Natural killer cell (primary cell): Measurements from ENCODE around the gene RECK. TPM values are rescaled to one million over a fixed set of nuclear protein-coding genes. Genes with fewer than 3 reads are reported as not detected.
A peak's percentile ranks its signal among the peaks of the same experiment; 100 is the strongest.

Experiments
- ATAC-seq, 3 donors: fragments of 150-1000 bp in 2 of 3; fragments of 200-7000 bp in 1 of 3; cut with Tn5 transposase; 1 replicate in 1 of 3; 2 replicates in 2 of 3; pipeline ENCODE4 v1.10.0; 2021; ENCODE audit warnings: mild to moderate bottlenecking in 2 of 3, moderate library complexity in 2 of 3
- DNase-seq, 2 donors: peaks; one replicate each; pipeline versions ENCODE4 v3.0.0 to v3.0.0-alpha.2; 2013 to 2021; ENCODE audit warnings: mixed read lengths in 1 of 2
- H3K27ac ChIP-seq: one replicate; pipeline ENCODE4 v1.5.1; 2013; ENCODE audit warnings: mild to moderate bottlenecking, low read length
- H3K27me3 ChIP-seq: one replicate; pipeline ENCODE4 v1.6.1; 2013; ENCODE audit warnings: low read length; ENCODE audit not compliant: control insufficient read depth, insufficient read depth
- H3K36me3 ChIP-seq: one replicate; pipeline ENCODE4 v1.6.1; 2013; ENCODE audit warnings: low read length; ENCODE audit not compliant: control insufficient read depth, insufficient read depth
- H3K4me1 ChIP-seq: one replicate; pipeline ENCODE4 v1.6.1; 2013; ENCODE audit warnings: low read length; ENCODE audit not compliant: control insufficient read depth, insufficient read depth
- H3K4me3 ChIP-seq: one replicate; pipeline ENCODE4 v1.5.1; 2013; ENCODE audit warnings: low read length
- H3K9me3 ChIP-seq: one replicate; pipeline ENCODE4 v1.6.1; 2013; ENCODE audit warnings: low read length; ENCODE audit not compliant: control insufficient read depth, insufficient read depth
- H3K27ac Mint-ChIP-seq, 2 donors: one replicate each; pipeline ENCODE4 v1.8.0; 2022; ENCODE audit warnings: mild to moderate bottlenecking in 2 of 2, mixed read lengths in 2 of 2, moderate library complexity in 1 of 2
- H3K27me3 Mint-ChIP-seq, 2 donors: one replicate each; pipeline ENCODE4 v1.8.0; 2022; ENCODE audit warnings: low read depth in 2 of 2, mixed read lengths in 2 of 2
- H3K36me3 Mint-ChIP-seq: one replicate; pipeline ENCODE4 v1.8.0; 2022; ENCODE audit warnings: mixed read lengths
- H3K4me1 Mint-ChIP-seq, 2 donors: one replicate each; pipeline ENCODE4 v1.8.0; 2022; ENCODE audit warnings: mixed read lengths in 2 of 2
- H3K4me3 Mint-ChIP-seq: one replicate; pipeline ENCODE4 v1.8.0; 2022; ENCODE audit warnings: mild to moderate bottlenecking, moderate library complexity, mixed read lengths
- H3K9me3 Mint-ChIP-seq, 2 donors: one replicate each; pipeline ENCODE4 v1.8.0; 2022; ENCODE audit warnings: mixed read lengths in 2 of 2
- WGBS: methylation state at CpG from one replicate; pipeline ENCODE4 v1.1.7; 2013; ENCODE audit warnings: missing lambda C conversion rate; ENCODE audit not compliant: insufficient coverage; 5-methylcytosine and 5-hydroxymethylcytosine counted together
- intact Hi-C: fragments of 100-400 bp; cut with micrococcal nuclease; formaldehyde crosslinking; loops from one replicate; pipeline ENCODE4 v1.14.2; 2022
- total RNA-seq, 4 donors: library from RNA; stranded (reverse); fragments of 120-200 nt in 1 of 4; gene quantifications; one replicate each; pipeline versions ENCODE4 v1.2.3 to v1.2.4, GENCODE V29; 2013 to 2022
- TF ChIP-seq, protein P1 (sequence below): fragments of 200-600 bp; IDR thresholded peaks from one replicate; pipeline ENCODE4 v1.8.0; 2022; ENCODE audit warnings: antibody characterized with exemption

Gene RECK
- total RNA-seq, 3 donors from 2014 or later (not counting 1 experiment from before 2014, with no cell fraction given), result 7.4 to 10.3 (median 8.0) TPM

DNA sequence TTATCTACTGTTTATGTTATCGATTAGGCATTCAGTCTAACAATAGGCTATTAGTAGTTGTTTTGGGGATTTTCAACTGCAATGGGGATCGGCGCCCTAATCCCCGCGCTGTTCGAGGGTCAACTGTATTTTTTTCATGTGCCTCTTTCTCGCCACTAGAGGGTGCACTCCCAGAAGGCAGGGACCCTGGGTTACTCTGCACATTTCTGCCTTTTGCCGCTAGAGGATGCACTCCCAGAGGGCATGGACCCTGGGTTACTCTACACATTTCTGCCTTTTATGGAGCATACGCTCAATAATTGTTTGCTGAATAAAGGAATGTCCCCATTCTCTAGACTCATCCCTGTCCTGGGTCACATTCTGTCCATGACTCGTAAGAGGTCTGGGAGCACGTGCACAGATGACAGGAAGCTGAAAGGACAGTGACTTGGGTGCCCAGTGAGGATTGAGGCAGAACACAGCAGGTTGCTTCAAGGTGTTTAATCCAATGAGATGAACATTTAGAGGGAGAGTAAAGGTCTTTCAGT is 27.9 kb upstream of the RECK start:
- Histone ChIP-seq H3K9me3 (no peaks in the 10 kb centered on the region), H3K27me3 (peaks cover 4% of the 10 kb centered on the region), H3K27ac (no peak overlapping the region), H3K4me3 (no peak overlapping the region), H3K36me3 (no peaks in the 10 kb centered on the region), H3K4me1 (no peaks in the 10 kb centered on the region)
- Mint-ChIP-seq H3K27me3 (peaks cover 40 to 78% of the 10 kb centered on the region in 2 donors), H3K4me3 (no peak overlapping the region), H3K27ac (no peak overlapping the region), H3K4me1 (peaks cover 4 to 5% of the 10 kb centered on the region in 2 donors), H3K9me3 (no peaks in the 10 kb centered on the region), H3K36me3 (no peaks in the 10 kb centered on the region)
- intact Hi-C loops, result no loop called here
- WGBS, result 10% methylated on average over 11 of the region's 11 CpGs
- TF ChIP-seq, protein P1, sequence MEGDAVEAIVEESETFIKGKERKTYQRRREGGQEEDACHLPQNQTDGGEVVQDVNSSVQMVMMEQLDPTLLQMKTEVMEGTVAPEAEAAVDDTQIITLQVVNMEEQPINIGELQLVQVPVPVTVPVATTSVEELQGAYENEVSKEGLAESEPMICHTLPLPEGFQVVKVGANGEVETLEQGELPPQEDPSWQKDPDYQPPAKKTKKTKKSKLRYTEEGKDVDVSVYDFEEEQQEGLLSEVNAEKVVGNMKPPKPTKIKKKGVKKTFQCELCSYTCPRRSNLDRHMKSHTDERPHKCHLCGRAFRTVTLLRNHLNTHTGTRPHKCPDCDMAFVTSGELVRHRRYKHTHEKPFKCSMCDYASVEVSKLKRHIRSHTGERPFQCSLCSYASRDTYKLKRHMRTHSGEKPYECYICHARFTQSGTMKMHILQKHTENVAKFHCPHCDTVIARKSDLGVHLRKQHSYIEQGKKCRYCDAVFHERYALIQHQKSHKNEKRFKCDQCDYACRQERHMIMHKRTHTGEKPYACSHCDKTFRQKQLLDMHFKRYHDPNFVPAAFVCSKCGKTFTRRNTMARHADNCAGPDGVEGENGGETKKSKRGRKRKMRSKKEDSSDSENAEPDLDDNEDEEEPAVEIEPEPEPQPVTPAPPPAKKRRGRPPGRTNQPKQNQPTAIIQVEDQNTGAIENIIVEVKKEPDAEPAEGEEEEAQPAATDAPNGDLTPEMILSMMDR, result peak; percentile 82
- ATAC-seq (peak; percentile 85 to 92 (median 91)), DNase-seq (peak; percentile 38 to 86)

DNA sequence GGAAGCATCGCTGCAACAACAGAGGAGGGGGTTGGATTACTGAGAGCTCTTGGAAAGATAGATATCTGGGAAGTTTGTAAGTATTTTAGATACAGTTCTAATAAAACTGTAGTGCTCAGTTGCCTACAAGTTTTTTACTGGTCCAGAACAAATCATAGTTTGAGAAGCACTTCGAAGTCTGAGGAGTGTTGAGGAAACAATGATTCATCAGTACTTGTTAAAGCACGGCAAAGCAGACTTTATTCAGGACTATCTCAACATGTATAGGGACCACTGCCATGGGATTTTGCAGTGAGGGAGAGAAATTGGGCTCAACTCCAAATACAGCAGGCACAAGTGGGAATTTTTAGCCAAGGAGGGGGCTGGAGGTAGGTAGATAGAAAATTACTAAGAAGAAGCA is 25.3 kb upstream of the RECK start:
- Mint-ChIP-seq H3K4me3 (no peak overlapping the region), H3K4me1 (peaks cover 4 to 5% of the 10 kb centered on the region in 2 donors), H3K27me3 (peaks cover 35 to 77% of the 10 kb centered on the region in 2 donors), H3K36me3 (no peaks in the 10 kb centered on the region), H3K9me3 (no peaks in the 10 kb centered on the region), H3K27ac (no peak overlapping the region)
- WGBS, result 82% methylated on average over 2 of the region's 3 CpGs
- intact Hi-C loops, result no loop called here
- ATAC-seq (no peak), DNase-seq (no peak)
- no peaks in the 10 kb centered on the region for H3K4me1 ChIP-seq
- TF ChIP-seq, protein P1, result no peak
- H3K9me3 ChIP-seq, result no peaks in the 10 kb centered on the region
- no peaks in the 10 kb centered on the region for H3K36me3 ChIP-seq
- H3K27ac ChIP-seq, result no peak overlapping the region
- H3K27me3 ChIP-seq, result peaks cover 4% of the 10 kb centered on the region
- no peak overlapping the region for H3K4me3 ChIP-seq

DNA sequence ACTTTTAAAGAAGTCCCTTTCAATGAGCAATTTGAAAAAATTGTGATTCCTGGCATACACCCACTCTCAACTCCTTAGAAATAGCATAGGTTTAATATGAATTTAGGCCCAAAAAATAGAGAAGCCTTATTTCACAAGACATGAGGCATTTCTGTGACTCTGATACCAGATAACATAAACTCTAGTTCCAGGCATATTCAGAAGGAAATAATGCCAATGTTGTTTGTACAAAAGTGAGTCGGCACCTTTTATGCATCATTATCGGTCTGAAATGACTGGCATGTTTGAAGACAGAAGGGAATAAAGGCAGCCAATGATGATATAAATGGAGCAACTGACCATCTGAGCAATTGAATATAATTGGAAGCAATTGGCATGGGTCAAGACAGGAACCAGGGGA is 19.4 kb upstream of the RECK start:
- no peak overlapping the region for H3K27ac Mint-ChIP-seq
- WGBS, result 90% methylated on average over 2 of the region's 2 CpGs

More for the DNA sequence above, 19.4 kb upstream of the RECK start:
- H3K36me3 ChIP-seq, result no peaks in the 10 kb centered on the region
- DNase-seq, result no peak
- H3K4me1 Mint-ChIP-seq, result no peaks in the 10 kb centered on the region
- TF ChIP-seq, protein P1, result no peak
- H3K9me3 Mint-ChIP-seq, result no peaks in the 10 kb centered on the region
- H3K4me3 ChIP-seq, result no peak overlapping the region
- no peak for ATAC-seq
- no peak overlapping the region for H3K4me3 Mint-ChIP-seq
- H3K9me3 ChIP-seq, result no peaks in the 10 kb centered on the region
- H3K27me3 Mint-ChIP-seq, result peaks cover 13 to 42% of the 10 kb centered on the region in 2 donors
- H3K36me3 Mint-ChIP-seq, result no peaks in the 10 kb centered on the region
- H3K27me3 ChIP-seq, result no peaks in the 10 kb centered on the region
- intact Hi-C loops, result no loop called here
- H3K4me1 ChIP-seq, result no peaks in the 10 kb centered on the region
- no peak overlapping the region for H3K27ac ChIP-seq
